OCI-LY7 (cell line): ENCODE results near the gene NTSR1. TPM values are rescaled to one million over a fixed set of nuclear protein-coding genes. Genes with fewer than 3 reads are reported as not detected.

Experiments used
- BruUV-seq: library from RNA; stranded (reverse); fragments of 400-500 nt; replicated peaks from 2 replicates; lab custom pipeline; 2021; lab: Mats Ljungman, UMichigan
- CTCF ChIA-PET: fragments of 300-600 bp; sonication (Branson Sonifier 250); formaldehyde crosslinking; loops from one replicate; lab custom pipeline; 2022; ENCODE audit warnings: antibody characterized with exemption; ENCODE audit not compliant: unreplicated experiment; lab: Charles Lee
- POLR2A ChIA-PET: fragments of 300-600 bp; sonication (Branson Sonifier 250); formaldehyde crosslinking; loops from one replicate; lab custom pipeline; 2022; ENCODE audit warnings: antibody characterized with exemption; lab: Charles Lee
- DNase-seq: peaks from one replicate; pipeline ENCODE4 v3.0.0-alpha.2; 2015; ENCODE audit warnings: low spot score
- H2AFZ ChIP-seq: fragments of 200-600 bp; sonication (generic), shearing (Covaris generic); 2 replicates; pipeline ENCODE4 v1.6.1; 2014; ENCODE audit warnings: mild to moderate bottlenecking, antibody characterized with exemption, low read length, moderate library complexity
- H3K27ac ChIP-seq: fragments of 200-600 bp; sonication (generic); 2 replicates; pipeline ENCODE4 v1.5.1; 2014; ENCODE audit warnings: mixed run types, low read depth, mild to moderate bottlenecking, moderate library complexity, low read length, inconsistent platforms; ENCODE audit not compliant: poor library complexity, severe bottlenecking
- H3K36me3 ChIP-seq: fragments of 200-600 bp; sonication (generic); 2 replicates; pipeline ENCODE4 v1.6.1; 2014; ENCODE audit warnings: mild to moderate bottlenecking, antibody characterized with exemption, low read length, moderate library complexity, mixed read lengths; ENCODE audit not compliant: insufficient read depth
- H3K4me1 ChIP-seq: fragments of 200-600 bp; sonication (generic); 2 replicates; pipeline ENCODE4 v1.5.1; 2014; ENCODE audit warnings: mild to moderate bottlenecking, low read length; ENCODE audit not compliant: insufficient read depth, poor library complexity, severe bottlenecking
- H3K4me2 ChIP-seq: fragments of 200-600 bp; sonication (generic); 2 replicates; pipeline ENCODE4 v1.6.1; 2014; ENCODE audit warnings: mild to moderate bottlenecking, low read length
- H3K4me3 ChIP-seq: fragments of 200-600 bp; sonication (generic); 2 replicates; pipeline ENCODE4 v1.5.1; 2014; ENCODE audit warnings: mild to moderate bottlenecking, low read depth, low read length; ENCODE audit not compliant: poor library complexity, severe bottlenecking
- H3K79me2 ChIP-seq: fragments of 200-600 bp; sonication (generic); 2 replicates; pipeline ENCODE4 v1.6.1; 2016; ENCODE audit warnings: low read depth, mild to moderate bottlenecking, low read length, moderate library complexity, mixed read lengths; ENCODE audit not compliant: insufficient read depth
- H3K9me2 ChIP-seq: fragments of 200-600 bp; sonication (generic); 2 replicates; pipeline ENCODE4 v1.6.1; 2016; ENCODE audit warnings: mild to moderate bottlenecking, low read length, mixed read lengths; ENCODE audit not compliant: insufficient read depth
- H3K9me3 ChIP-seq: fragments of 200-600 bp; sonication (generic); 2 replicates; pipeline ENCODE4 v1.6.1; 2014; ENCODE audit warnings: mild to moderate bottlenecking, mixed run types, low read length, mixed read lengths
- H4K20me1 ChIP-seq: fragments of 200-600 bp; sonication (generic); 2 replicates; pipeline ENCODE4 v1.6.1; 2014; ENCODE audit warnings: mild to moderate bottlenecking, antibody characterized with exemption, low read length, moderate library complexity, mixed read lengths; ENCODE audit not compliant: insufficient read depth
- EZH2phosphoT487 ChIP-seq: fragments of 200-600 bp; sonication (generic); IDR thresholded peaks from 2 replicates; pipeline ENCODE4 v1.6.1; 2018; ENCODE audit warnings: low read depth, borderline replicate concordance, mild to moderate bottlenecking, mixed run types, antibody characterized with exemption, low read length, moderate library complexity, mixed read lengths
- intact Hi-C: fragments of 100-400 bp; cut with micrococcal nuclease; formaldehyde crosslinking; loops from one replicate; pipeline ENCODE4 v1.10.0; 2022; ENCODE audit not compliant: unreplicated experiment
- total RNA-seq, 2 experiments: library from RNA; depleted of rRNA in 1 of 2; stranded (reverse); fragments of >200 nt in 1 of 2; shearing (Covaris generic) in 1 of 2; gene quantifications; 2 replicates each; pipeline ENCODE4 v1.2.3, GENCODE V29; 2014 to 2022
- TF ChIP-seq, protein P1 (sequence below): fragments of 200-600 bp; sonication (generic); conservative IDR thresholded peaks from 2 replicates; pipeline ENCODE4 v1.5.1; 2014; ENCODE audit warnings: mild to moderate bottlenecking, antibody characterized with exemption, low read length, moderate library complexity, mixed read lengths

The NTSR1 gene
- total RNA-seq, 2 experiments from 2014 or later, result not detected

DNA sequence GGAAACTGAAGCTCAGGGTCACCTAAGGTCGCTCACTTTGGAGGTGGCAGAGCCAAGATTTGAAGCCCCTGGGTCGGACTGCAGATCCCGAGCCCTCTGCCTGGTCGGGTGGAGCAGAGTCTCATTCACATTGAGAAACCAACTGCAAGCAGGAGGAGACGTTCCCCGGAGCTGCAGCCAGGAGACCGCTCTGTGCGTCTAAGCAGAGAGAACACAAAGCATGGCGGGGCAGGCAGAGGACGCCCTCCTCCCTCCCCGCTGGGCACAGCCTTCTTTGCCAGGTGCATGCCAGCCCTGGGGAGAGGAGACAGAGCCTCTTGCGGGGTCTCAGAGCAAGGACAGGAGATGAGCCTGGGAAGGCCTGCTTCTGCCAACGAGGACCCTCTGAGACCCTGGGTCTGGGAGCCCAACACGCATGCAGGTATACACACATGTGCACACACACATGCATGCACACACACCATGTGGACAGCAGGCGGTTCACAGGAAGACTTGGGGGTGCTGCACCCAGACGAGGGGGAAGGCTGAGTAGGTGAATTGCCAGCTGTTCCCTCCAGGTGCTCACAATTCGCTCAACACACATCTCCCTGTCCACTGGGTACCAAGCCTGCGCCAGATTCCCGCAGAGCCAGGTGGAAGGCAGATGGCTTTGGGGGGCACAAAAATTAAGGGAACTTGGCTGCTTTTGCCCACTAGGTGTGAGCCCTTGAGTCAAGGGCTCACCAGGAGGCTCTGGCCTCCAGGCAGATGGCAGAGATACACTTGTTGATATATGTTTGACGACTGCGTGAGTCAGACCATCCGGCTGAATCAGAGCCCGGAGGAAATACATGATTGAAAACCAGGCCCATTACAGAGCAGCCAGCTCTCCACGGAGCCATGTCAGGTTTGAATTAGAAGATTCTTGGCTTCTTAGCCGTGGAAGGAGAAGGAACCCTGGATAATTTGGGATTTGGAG lies 5.5 kb upstream of the NTSR1 start:
- no peaks in the 10 kb centered on the region for H3K4me1 ChIP-seq
- BruUV-seq, result no TSS peak
- H3K9me2 ChIP-seq, result no peaks in the 10 kb centered on the region
- H3K4me2 ChIP-seq, result no peak overlapping the region
- DNase-seq, result no peak
- TF ChIP-seq EZH2phosphoT487, result no peak
- TF ChIP-seq, protein P1, sequence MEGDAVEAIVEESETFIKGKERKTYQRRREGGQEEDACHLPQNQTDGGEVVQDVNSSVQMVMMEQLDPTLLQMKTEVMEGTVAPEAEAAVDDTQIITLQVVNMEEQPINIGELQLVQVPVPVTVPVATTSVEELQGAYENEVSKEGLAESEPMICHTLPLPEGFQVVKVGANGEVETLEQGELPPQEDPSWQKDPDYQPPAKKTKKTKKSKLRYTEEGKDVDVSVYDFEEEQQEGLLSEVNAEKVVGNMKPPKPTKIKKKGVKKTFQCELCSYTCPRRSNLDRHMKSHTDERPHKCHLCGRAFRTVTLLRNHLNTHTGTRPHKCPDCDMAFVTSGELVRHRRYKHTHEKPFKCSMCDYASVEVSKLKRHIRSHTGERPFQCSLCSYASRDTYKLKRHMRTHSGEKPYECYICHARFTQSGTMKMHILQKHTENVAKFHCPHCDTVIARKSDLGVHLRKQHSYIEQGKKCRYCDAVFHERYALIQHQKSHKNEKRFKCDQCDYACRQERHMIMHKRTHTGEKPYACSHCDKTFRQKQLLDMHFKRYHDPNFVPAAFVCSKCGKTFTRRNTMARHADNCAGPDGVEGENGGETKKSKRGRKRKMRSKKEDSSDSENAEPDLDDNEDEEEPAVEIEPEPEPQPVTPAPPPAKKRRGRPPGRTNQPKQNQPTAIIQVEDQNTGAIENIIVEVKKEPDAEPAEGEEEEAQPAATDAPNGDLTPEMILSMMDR, result no peak
- no peak overlapping the region for H2AFZ ChIP-seq
- H3K36me3 ChIP-seq, result no peaks in the 10 kb centered on the region
- H4K20me1 ChIP-seq, result no peaks in the 10 kb centered on the region
- ChIA-PET POLR2A (no interaction called here), CTCF (no interaction called here)
- no peak overlapping the region for H3K4me3 ChIP-seq
- intact Hi-C loops, result no loop called here
- no peaks in the 10 kb centered on the region for H3K79me2 ChIP-seq
- no peaks in the 10 kb centered on the region for H3K9me3 ChIP-seq
- H3K27ac ChIP-seq, result no peak overlapping the region

- Histone ChIP-seq H3K36me3 (no peaks in the 10 kb centered on the region), H3K27ac (no peak overlapping the region), H3K79me2 (no peaks in the 10 kb centered on the region), H2AFZ (no peak overlapping the region), H3K4me2 (no peak overlapping the region), H3K4me3 (no peak overlapping the region), H4K20me1 (no peaks in the 10 kb centered on the region), H3K9me3 (no peaks in the 10 kb centered on the region), H3K4me1 (no peaks in the 10 kb centered on the region), H3K9me2 (no peaks in the 10 kb centered on the region)
- DNase-seq, result no peak
- TF ChIP-seq, protein P1, result no peak
- TF ChIP-seq EZH2phosphoT487, result no peak
- POLR2A ChIA-PET, result no interaction called here
- no TSS peak for BruUV-seq
- intact Hi-C loops, result no loop called here
- CTCF ChIA-PET, result no interaction called here
Observed at GRCh38 chr20:62703853-62704228, 4.8 kb upstream of the NTSR1 start.

DNA sequence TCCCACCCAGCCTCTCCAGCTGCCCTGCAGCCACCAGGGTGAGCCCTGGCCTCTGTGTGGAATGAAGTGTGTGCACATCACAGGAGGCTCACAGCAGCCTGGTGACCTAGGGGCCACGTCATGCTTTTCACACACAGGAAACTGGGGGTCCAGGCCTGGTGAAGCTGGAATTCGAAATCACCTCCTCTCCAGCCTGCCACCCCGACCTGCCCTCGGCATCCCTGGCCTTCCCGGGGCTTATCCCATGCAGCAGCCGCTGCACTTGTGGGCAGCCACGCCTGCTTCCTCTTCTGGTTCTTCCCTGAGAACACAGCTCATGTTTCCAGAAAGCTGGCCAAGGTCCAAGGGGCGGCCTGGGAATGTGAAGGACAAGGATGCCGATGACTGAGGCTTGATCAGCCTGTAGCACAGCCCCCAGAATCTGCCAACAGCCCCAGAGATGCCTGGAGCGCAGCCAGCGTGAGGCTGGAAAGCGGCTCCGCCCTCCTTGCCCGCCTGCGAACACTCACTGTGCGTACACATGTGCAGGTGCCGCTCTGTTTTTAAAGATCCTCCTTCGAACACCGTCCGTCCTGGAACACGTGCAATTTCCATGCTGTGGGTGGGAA lies 4.2 kb upstream of the NTSR1 start:
- intact Hi-C loops, result no loop called here
- Histone ChIP-seq H3K9me2 (no peaks in the 10 kb centered on the region), H3K4me3 (no peak overlapping the region), H4K20me1 (no peaks in the 10 kb centered on the region), H3K4me2 (no peak overlapping the region), H2AFZ (no peak overlapping the region), H3K9me3 (no peaks in the 10 kb centered on the region), H3K79me2 (no peaks in the 10 kb centered on the region), H3K36me3 (no peaks in the 10 kb centered on the region), H3K4me1 (no peaks in the 10 kb centered on the region), H3K27ac (no peak overlapping the region)
- ChIA-PET CTCF (no interaction called here), POLR2A (no interaction called here)
- DNase-seq, result no peak
- no TSS peak for BruUV-seq
- TF ChIP-seq, protein P1, result no peak
- TF ChIP-seq EZH2phosphoT487, result no peak
